ENCODE results near the gene MOB1A. TPM values are rescaled to one million over a fixed set of nuclear protein-coding genes. Genes with fewer than 3 reads are reported as not detected.

MOB1A gene
- total RNA-seq, 1 donor from 2014 or later = 56.8 TPM

DNA sequence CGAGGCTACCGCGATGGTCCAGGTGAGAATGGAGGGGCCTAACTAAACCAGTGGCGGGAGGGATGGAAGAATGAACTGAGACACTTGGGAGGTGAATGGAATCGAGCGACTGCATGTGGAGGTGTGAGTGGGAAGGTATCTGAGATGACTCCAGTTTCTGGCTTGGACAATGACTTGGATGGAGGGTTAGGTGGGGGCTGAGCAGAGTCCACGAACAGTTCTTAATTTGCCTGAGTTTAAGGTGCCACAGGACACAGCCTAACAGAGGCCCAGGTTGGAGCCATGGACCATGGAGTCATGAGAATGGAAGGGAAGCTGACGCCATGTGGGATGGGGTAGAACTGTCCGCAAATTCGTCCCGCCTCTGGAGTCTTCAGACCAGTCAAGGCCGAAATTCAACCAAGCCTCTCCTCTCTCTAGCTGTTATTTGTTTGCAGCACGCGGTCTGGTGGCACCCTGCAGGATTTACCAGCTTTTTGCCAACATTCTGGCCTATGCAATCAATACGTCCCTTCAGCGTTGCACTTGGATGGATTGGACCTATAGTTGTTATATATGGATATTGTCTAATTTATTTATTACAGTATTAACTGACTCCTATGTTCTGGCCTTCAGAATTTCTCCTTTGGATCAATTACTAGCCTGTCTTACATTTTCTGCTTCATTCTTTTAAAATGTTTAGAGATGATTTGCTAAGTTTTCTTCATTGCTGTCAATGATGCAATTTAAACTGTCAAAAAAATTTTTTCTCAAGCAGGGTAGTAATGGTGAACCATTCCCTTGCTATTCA, 30.0 kb downstream of the MOB1A start:
- Histone ChIP-seq H3K4me1 (peaks cover 5 to 19% of the 10 kb centered on the region in 2 donors), H3K27ac (peak overlapping the region; percentile 54 to 74), H3K27me3 (no peaks in the 10 kb centered on the region), H3K4me3 (peak overlapping the region; percentile 67 to 80), H3K36me3 (peaks cover 6 to 11% of the 10 kb centered on the region in 2 donors), H3K9me3 (no peaks in the 10 kb centered on the region)
- intact Hi-C loops (cut with DNase I) = loop anchor here (1.0 to 10.0 kb wide), 4 partner anchors 30 to 320 kb away; partner anchors contain the start of genes DGUOK, MOB1A and STAMBP
- TF ChIP-seq, protein P1, sequence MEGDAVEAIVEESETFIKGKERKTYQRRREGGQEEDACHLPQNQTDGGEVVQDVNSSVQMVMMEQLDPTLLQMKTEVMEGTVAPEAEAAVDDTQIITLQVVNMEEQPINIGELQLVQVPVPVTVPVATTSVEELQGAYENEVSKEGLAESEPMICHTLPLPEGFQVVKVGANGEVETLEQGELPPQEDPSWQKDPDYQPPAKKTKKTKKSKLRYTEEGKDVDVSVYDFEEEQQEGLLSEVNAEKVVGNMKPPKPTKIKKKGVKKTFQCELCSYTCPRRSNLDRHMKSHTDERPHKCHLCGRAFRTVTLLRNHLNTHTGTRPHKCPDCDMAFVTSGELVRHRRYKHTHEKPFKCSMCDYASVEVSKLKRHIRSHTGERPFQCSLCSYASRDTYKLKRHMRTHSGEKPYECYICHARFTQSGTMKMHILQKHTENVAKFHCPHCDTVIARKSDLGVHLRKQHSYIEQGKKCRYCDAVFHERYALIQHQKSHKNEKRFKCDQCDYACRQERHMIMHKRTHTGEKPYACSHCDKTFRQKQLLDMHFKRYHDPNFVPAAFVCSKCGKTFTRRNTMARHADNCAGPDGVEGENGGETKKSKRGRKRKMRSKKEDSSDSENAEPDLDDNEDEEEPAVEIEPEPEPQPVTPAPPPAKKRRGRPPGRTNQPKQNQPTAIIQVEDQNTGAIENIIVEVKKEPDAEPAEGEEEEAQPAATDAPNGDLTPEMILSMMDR (IDR thresholded peaks at IDR 0.05) = no peak
- no peak for DNase-seq (ENCODE audit: low spot score in 2 of 2)

DNA sequence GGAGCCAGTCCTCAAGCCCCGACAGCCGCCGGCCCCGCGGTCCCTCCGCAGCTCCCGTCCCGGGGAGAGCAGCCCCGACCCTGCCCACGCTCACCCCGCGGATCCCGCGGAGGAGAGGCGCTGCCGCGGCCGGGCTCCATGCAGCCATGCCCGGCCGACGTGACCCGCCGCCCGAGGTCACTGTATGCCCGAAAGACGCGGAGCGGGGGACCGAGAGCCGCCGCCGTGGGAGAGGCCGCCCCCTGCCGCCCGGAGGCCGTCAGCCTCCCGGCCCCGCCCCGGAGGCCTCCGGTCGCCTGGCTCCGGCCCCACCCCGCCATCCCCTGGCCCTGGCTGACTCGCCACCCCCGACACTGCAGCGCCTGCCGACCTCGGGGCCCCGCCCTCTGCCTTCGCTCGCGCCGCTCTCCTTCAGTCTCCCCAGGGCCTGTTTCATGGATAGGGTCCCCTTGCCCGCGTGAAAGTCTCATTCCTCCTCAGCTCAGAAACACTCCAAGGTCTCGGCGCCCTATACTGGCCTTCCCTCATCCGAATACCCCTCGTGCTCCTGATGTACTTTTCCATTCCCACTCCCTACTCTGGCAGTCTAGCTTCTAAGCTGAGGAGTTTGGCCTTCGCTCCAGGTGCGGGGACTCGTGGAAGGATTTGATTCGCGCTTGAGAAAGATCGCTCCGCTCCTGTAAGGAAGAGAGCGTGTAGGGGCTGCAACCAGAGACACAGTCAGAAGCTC, 30.8 kb downstream of the MOB1A start, which contains the start of gene BOLA3:
Gene BOLA3 (minus strand): TSS at position 186 of the 730 bp plus-strand sequence. CDS start 38 bp downstream, at position 148.
- Histone ChIP-seq H3K4me3 (peak within 1 kb of the TSS; percentile 67 to 80), H3K4me1 (peaks cover 5 to 19% of the 10 kb centered on the region in 2 donors), H3K27me3 (no peaks in the 10 kb centered on the region), H3K36me3 (peaks cover 3 to 8% of the 10 kb centered on the region in 2 donors), H3K27ac (peak within 1 kb of the TSS; percentile 54 to 74), H3K9me3 (no peaks in the 10 kb centered on the region)
- TF ChIP-seq, protein P1 (IDR thresholded peaks at IDR 0.05) = peak; percentile 50 to 68 (median 61)
- intact Hi-C loops (cut with DNase I) = loop anchor here (1.0 to 10.0 kb wide), 6 partner anchors 28 to 319 kb away; partner anchors contain the start of genes DGUOK, MOB1A and STAMBP
- DNase-seq (ENCODE audit: low spot score in 2 of 2) = peak; percentile 33 to 89

DNA sequence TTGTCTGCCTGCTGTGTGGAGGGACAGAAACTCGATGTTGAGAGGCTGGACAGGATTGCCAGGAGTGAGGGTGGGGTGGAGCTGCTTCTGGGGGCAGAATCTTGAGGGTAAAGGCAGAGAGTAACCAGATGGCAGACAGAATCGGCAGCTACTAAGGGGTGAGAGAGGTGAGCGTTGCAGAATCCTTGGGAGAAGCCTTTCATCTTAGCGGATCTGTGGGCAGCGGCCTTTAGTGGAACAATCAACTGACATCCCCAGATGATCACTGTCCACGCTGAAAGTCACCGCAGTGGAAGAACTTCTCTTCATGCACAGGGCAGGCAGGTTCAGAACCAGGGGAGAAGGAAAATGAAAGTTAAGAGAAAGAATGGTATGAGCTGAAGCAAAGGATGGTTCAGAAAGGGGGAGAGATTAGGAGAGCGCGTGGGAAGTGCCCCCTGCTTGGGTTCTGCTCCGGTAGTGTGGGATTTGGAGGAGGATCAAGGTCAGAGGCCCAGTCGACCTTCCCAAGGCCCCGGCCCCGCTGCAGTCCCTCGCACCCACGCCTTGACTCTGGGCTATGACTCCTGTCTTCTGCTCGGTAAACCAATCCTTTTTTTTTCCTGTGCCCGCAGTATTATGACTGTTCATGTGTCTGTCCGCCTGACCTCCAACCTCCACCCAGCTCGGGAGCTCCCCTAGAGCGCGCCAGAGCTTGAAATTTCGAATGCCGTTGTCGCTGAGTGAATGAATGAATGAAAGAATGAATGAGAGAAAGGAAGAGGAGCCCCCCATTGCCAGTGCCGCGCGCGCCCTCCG, 31.6 kb downstream of the MOB1A start:
- Histone ChIP-seq H3K27ac (peak overlapping the region; percentile 54 to 74), H3K4me1 (peaks cover 5 to 19% of the 10 kb centered on the region in 2 donors), H3K27me3 (no peaks in the 10 kb centered on the region), H3K9me3 (no peaks in the 10 kb centered on the region), H3K4me3 (peak overlapping the region; percentile 67 to 80), H3K36me3 (peaks cover 0 to 8% of the 10 kb centered on the region in 2 donors)
- DNase-seq (ENCODE audit: low spot score in 2 of 2) = no peak
- TF ChIP-seq, protein P1 (IDR thresholded peaks at IDR 0.05) = no peak
- intact Hi-C loops (cut with DNase I) = loop anchor here (1.0 to 10.0 kb wide), 4 partner anchors 27 to 222 kb away; partner anchors contain the start of gene DGUOK

DNA sequence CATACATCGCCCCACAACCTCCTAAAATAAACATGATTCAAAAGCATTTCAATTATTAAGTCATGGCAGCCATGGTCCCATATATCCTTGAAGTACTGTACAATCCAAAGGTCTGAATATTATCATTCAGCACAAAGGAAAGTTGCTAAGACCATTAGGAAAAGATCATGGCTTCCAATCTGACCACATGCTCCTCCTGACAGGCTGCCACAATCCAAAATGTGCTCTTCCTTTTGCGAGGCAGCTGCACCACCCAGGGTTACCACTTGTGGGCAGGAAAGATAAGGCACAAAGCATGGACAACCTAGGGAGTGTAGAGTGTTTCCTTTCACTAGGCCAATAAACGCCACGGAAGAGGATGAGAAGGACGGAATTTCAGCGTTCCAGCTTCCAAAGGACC, 36.3 kb downstream of the MOB1A start:
- H3K4me3 ChIP-seq = no peak overlapping the region
- intact Hi-C loops (cut with DNase I) = loop anchor here (10.0 kb wide), 2 partner anchors 192 to 218 kb away; partner anchors contain the start of gene DGUOK
- H3K27ac ChIP-seq = no peak overlapping the region
- H3K27me3 ChIP-seq = no peaks in the 10 kb centered on the region
- TF ChIP-seq, protein P1 (IDR thresholded peaks at IDR 0.05) = no peak
- H3K4me1 ChIP-seq = peaks cover 5 to 13% of the 10 kb centered on the region in 2 donors
- DNase-seq (ENCODE audit: low spot score in 2 of 2) = no peak
- no peaks in the 10 kb centered on the region for H3K9me3 ChIP-seq
- peaks cover 2 to 4% of the 10 kb centered on the region in 2 donors for H3K36me3 ChIP-seq
